Activated CD8-positive, alpha-beta memory T cell treated with anti-CD3 and anti-CD28 coated beads, Interleukin-2, amount 50 U/mL, for 4 hours (primary cell): ENCODE results near the gene TFCP2.

Source experiments
- DNase-seq: peaks from one replicate; pipeline ENCODE4 v3.0.0-alpha.2; 2020

The TFCP2 gene

GRCh38 chr12:51196547-51196946, 23.6 kb upstream of the TFCP2 start:
- DNase-seq = no peak

- DNase-seq = no peak
Observed at GRCh38 chr12:51195841-51196240, 22.9 kb upstream of the TFCP2 start.

GRCh38 chr12:51192284-51192671, 19.3 kb upstream of the TFCP2 start:
- DNase-seq = no peak

DNA sequence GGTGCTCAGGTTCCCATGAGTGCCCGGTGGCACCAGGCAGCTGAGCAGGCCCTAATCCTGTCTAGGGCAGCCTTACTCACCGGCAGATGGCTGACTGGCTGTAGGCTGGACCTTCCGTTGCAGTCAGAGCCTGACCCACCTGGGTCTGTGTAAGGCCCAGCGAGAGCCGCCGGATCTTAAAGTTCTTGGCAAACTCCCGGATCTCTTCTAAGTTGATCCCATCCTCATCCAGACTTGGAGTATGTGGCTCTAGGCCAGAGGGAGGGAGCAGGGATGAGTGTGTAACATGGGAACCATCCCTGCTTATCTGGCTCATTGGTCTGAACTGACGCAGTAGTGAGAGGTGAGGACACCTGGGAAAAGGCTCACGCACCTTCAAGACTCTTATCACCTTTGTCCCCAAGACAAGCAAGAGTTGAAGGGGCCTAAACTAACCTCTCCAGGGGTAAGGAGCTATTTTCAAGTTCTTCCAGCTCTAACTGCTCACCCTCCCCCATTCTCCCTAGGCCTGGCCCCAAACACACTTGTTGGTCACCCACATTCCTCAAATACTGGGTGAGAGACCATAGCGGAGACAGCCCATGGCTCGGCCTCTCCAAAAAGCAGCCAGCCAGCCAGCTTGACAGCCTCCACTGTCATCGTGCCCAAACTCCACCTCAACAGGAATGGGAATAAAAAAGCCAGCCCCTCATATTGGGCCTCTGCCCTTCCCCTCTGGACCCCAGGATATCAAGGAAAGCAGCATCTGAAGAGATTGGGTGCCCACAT, 18.8 kb upstream of the TFCP2 start:
- no peak for DNase-seq

DNA sequence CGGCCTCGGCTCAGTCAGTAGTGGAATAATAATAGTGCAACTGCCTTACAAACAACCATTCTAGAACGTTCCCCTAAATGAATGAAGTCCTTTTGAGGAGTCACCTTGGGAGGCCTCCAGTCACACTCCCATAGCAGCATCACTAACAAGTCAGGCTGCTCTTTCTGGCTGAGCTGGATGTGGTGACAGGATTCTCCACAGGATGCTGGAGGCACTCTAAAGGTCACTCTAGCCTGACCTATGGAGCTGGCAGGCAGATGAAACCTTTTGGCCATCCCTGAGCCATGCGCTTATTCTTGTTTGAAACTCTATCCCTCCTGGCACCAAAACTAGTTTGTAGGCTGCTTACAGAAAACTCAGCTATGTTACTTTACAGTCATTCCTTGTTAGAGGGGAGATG, 17.9 kb upstream of the TFCP2 start:
- no peak for DNase-seq

- no peak for DNase-seq
Observed at GRCh38 chr12:51189790-51190355, 16.9 kb upstream of the TFCP2 start.

GRCh38 chr12:51188359-51189051, 15.6 kb upstream of the TFCP2 start:
- no peak for DNase-seq

- DNase-seq = no peak
Observed at GRCh38 chr12:51187370-51187987, 14.5 kb upstream of the TFCP2 start.

DNA sequence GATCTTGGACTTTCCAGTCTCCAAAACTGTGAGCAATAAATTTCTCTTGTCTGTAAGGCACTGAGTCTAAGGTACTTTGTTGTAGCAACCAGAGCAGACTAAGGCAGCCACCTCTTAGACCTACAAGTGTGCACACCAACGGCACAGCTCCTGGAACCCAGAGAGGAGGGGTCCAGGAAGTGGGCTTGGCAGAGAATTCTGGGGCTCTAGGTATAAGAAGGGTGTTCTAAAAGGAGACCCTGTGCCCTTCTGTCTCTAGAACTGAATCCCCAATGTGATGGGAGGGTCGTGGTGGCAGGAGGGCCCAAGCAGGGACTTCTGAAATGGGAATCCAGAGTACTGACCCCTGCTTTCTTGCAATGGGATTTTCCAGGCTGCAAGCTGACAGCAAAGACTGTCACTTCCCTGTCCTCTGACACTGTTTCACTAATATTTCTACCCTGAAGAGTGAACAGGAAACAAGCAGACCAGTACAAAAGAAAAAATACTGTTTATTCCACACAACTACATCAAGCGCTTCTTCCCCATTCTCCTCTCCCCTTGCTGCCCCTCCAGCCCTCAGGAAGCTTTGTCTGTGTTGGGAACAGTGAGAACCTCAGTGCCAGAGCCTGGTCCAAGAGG, 13.6 kb upstream of the TFCP2 start:
- DNase-seq = no peak

DNA sequence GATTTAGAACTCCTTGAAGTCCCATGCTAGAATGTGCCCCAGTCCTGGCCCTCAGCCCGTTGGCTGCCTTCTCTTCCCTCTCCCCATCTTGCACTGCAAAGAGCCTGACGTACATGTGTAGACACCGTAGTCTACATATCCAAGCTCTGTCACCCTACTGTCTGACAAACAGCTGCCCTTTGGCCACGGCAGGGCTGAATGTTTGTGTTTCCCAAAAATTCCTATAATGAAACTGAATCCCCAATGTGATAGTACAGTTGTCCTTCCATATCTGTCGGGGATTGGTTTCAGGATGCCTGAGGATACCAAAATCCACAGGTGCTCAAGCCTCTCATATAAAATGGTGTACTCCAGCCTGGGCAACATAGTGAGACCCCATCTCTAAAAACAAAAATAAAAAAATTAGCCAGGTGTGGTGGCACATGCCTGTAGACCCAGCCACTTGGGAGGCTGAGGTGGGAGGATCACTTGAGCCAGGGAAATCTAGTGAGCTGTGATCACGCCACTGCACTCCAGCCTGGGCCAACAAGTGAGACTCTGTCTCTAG, 12.3 kb upstream of the TFCP2 start:
- DNase-seq = no peak

DNA sequence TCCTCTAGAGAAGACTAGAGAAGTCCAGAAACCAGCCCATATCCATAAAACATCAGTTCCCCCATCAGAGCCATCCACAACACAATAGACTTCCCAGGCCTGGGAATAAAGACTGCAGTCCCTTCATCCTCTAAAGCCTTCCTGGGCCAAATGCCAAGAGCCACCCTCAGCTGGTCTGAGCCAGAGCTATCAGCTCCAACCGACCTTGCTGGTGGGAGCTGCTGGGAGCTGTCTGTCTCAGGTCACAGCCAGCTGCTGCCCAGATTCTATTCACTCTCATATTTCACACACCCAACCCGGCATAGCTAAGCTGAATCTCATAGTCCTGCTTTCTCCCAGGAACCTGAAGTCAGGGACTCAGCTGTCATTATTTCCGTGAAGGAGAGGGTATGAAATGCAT, 10.9 kb upstream of the TFCP2 start:
- no peak for DNase-seq

GRCh38 chr12:51183349-51183748, 10.4 kb upstream of the TFCP2 start:
- no peak for DNase-seq

- DNase-seq = no peak
Observed at GRCh38 chr12:51181558-51181957, 8.6 kb upstream of the TFCP2 start.

GRCh38 chr12:51177897-51178296, 5.0 kb upstream of the TFCP2 start:
- no peak for DNase-seq

- DNase-seq = no peak
Observed at GRCh38 chr12:51174501-51174900, 1.6 kb upstream of the TFCP2 start.

GRCh38 chr12:51171884-51172514, 936 bp downstream of the TFCP2 start:
- DNase-seq = no peak

- no peak for DNase-seq
Observed at GRCh38 chr12:51163795-51164194, 9.1 kb downstream of the TFCP2 start.

DNA sequence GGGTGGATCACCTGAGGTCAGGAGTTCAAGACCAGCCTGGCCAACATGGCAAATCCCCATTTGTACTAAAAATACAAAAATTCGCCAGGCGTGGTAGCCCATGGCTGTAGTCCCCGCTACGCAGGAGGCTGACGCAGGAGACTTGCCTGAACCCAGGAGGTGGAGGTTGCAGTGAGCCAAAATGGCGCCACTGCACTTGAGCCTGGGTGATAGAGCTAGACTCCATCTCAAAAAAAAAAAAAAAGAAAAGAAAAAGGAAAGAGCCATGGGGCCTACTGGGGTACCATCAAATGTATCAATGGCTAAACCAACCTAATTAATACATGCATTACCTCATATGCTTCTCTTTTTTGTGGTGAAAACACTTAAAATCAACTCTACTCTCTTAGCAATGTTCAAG, 10.7 kb downstream of the TFCP2 start:
- DNase-seq = no peak

DNA sequence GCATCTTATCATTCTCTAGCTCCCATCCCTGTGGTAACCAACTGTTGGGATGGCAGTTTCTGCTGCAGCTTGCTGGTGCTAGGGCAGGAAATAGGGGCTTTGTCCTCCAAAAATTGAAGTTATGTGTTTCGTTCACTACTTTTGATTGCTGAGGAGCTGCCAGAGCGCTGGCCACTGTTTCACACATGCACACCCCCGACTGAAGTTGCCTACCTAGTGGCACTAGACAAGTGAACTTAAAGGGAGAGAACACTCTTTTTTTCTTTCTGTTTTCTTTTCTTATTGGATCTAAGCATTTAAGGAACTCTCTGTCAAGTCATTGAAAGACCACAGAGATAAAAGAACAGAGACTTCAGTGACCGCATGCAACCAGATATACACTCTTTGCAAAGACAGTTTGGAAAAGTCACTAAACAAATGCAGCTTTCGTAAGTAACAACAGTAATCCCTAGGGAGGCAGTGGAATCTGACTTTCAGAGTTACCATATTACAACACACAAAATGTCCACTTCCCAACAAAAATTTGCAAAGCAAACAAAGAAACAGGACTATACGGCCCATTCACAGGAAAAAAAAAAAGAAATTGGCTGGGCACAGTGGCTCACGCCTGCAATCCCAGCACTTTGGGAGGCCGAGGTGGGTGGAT, 12.0 kb downstream of the TFCP2 start:
- DNase-seq = no peak

DNA sequence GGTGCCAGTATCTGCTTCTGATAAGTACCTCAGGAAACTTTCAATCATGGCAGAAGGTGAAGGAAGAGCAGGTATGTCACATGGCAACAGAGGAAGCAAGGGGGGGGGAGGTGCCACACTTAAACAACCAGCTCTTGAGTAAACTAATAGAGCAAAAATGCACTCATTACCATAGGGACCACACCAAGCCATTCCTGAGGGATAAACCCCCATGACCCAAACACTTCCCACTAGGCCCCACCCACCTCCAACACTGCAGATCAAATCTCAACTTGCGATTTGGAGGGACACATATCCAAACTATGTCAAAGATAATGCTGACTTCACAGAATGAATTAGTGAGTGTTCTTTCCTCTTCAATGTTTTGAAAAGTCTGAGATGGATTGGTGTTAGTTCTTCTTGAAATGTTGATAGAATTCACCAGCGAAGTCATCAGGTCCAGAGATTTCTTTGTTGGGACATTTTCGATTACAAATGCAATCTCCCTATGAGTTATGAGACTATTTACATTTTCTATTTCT, 16.6 kb downstream of the TFCP2 start:
- DNase-seq = no peak

DNA sequence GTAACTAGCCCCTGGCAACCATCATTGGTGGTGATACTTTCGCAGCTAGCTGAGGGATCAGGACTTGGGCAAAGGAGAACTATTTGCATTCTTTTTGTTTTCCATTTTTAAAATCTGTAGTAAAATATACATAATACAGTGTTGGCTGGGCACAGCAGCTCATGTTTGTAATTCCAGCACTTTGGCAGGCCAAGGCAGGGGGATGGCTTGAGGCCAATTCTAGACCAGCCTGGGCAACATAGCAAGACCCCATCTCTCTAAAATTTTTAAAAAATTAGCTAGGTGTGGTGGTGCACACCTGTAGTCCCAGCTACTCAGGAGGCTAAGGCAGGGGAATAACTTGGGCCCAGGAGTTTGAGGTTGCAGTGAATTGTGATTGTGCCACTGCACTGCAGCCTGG, 20.0 kb downstream of the TFCP2 start:
- DNase-seq = no peak

DNA sequence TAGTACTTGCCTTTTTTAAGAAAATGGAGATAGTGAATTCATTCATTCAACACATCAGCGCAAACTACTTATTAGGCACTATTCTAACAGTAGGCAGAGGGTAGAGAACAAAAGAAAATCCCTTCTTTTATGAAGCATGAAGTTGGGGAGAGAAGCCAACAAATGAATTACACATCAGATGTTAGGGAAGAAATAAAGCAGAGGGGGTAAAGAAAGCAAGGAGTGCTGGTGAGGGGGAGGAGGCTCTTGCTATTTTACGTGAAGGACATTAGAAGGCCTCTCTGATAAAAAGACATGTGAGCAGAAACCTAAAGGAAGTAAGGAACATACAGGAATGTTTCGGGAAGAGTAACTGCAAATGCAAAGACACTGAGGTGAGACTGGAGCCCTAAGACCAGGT, 22.2 kb downstream of the TFCP2 start:
- DNase-seq = no peak
